ENCODE measurements around the gene IL2RA.

GRCh38 chr10:6008497-6009142, 53.5 kb downstream of the IL2RA start:
- TF ChIP-seq POLR2AphosphoS5 (IDR thresholded peaks at IDR 0.05) (no peak), CTCF (IDR thresholded peaks at IDR 0.05) (no peak), POLR2A (IDR thresholded peaks at IDR 0.05) (no peak), EP300 (IDR thresholded peaks at IDR 0.05; ENCODE audit: low read depth) (no peak)
